SK-N-MC (cell line): ENCODE data around the gene IFI16.
"Not testable (repeated sequence)": the region's sequence is repeated elsewhere in the genome, so short reads cannot be mapped to it uniquely, and the experiment has no call there.

ENCODE experiments used
- DNase-seq: peaks from one replicate; pipeline ENCODE4 v3.0.0-alpha.2; 2011; ENCODE audit warnings: low read depth, low spot score
- H3K27ac ChIP-seq: fragments of 200-600 bp; sonication (generic); 2 replicates; pipeline ENCODE4 v1.5.1; 2016; ENCODE audit warnings: mixed run types
- H3K36me3 ChIP-seq: fragments of 200-600 bp; sonication (generic); 2 replicates; pipeline ENCODE4 v1.6.1; 2017; ENCODE audit warnings: antibody characterized with exemption, low read length, mixed read lengths; ENCODE audit not compliant: insufficient read depth
- H3K4me3 ChIP-seq: fragments of 200-600 bp; sonication (generic); 2 replicates; pipeline ENCODE4 v1.5.1; 2016
- H3K9ac ChIP-seq: fragments of 200-600 bp; sonication (generic); 2 replicates; pipeline ENCODE4 v1.8.0; 2017; ENCODE audit warnings: mixed run types, mixed read lengths; ENCODE audit not compliant: insufficient read length
- H3K9me3 ChIP-seq: fragments of 200-600 bp; sonication (generic); 2 replicates; pipeline ENCODE4 v1.6.1; 2017; ENCODE audit warnings: low read depth, mild to moderate bottlenecking, antibody characterized with exemption, low read length, moderate library complexity, mixed read lengths
- EZH2 ChIP-seq: fragments of 200-600 bp; sonication (generic); IDR thresholded peaks from one replicate; pipeline ENCODE4 v1.6.1; 2017; ENCODE audit warnings: antibody characterized with exemption
- FOXP2 ChIP-seq: optimal IDR thresholded peaks from 2 replicates; pipeline ENCODE3; 2011; ENCODE audit warnings: mild to moderate bottlenecking, moderate library complexity; ENCODE audit not compliant: insufficient read depth; ENCODE audit errors: extremely low read length, control extremely low read depth
- POLR2AphosphoS5 ChIP-seq: IDR thresholded peaks from 2 replicates; pipeline ENCODE4 v1.6.1; 2012; ENCODE audit warnings: mild to moderate bottlenecking, low read depth, low read length, borderline replicate concordance

The IFI16 gene

GRCh38 chr1:159000625-159001024, 9.1 kb upstream of the IFI16 start:
- Histone ChIP-seq H3K27ac (peak overlapping the region; percentile 97), H3K9ac (peak overlapping the region; percentile 76), H3K36me3 (no peaks in the 10 kb centered on the region), H3K4me3 (peak overlapping the region; percentile 91), H3K9me3 (no peaks in the 10 kb centered on the region)
- TF ChIP-seq EZH2: no peak
- no peak for TF ChIP-seq FOXP2
- TF ChIP-seq POLR2AphosphoS5: no peak
- DNase-seq: no peak

- no peak overlapping the region for H3K27ac ChIP-seq
- H3K4me3 ChIP-seq: no peak overlapping the region
- no peaks in the 10 kb centered on the region for H3K9me3 ChIP-seq
- TF ChIP-seq FOXP2 (no peak), POLR2AphosphoS5 (no peak), EZH2 (no peak)
- H3K36me3 ChIP-seq: no peaks in the 10 kb centered on the region
- DNase-seq: no peak
- H3K9ac ChIP-seq: no peak overlapping the region
Measured at GRCh38 chr1:159005161-159005560, 4.5 kb upstream of the IFI16 start.

- Histone ChIP-seq H3K4me3 (peak overlapping the region; percentile 52; the same call in 1 of the 2 replicates), H3K9me3 (no peaks in the 10 kb centered on the region), H3K36me3 (no peaks in the 10 kb centered on the region), H3K27ac (no peak overlapping the region), H3K9ac (no peak overlapping the region)
- no peak for DNase-seq
- TF ChIP-seq FOXP2: no peak
- TF ChIP-seq POLR2AphosphoS5: no peak
- TF ChIP-seq EZH2: no peak
Measured at GRCh38 chr1:159005676-159006075, 4.0 kb upstream of the IFI16 start.

GRCh38 chr1:159006210-159006807, 3.4 kb upstream of the IFI16 start:
- not testable (repeated sequence) for H3K27ac ChIP-seq, DNase-seq, H3K36me3 ChIP-seq, H3K9ac ChIP-seq, H3K9me3 ChIP-seq, H3K4me3 ChIP-seq

- Histone ChIP-seq H3K9me3 (no peaks in the 10 kb centered on the region), H3K4me3 (no peak overlapping the region), H3K36me3 (no peaks in the 10 kb centered on the region), H3K27ac (no peak overlapping the region), H3K9ac (no peak overlapping the region)
- DNase-seq: no peak
- TF ChIP-seq FOXP2: no peak
- no peak for TF ChIP-seq POLR2AphosphoS5
- TF ChIP-seq EZH2: no peak
Measured at GRCh38 chr1:159007726-159008125, 2.0 kb upstream of the IFI16 start.

GRCh38 chr1:159008744-159009188, 941 bp upstream of the IFI16 start:
- DNase-seq: no peak
- no peak overlapping the region for H3K9ac ChIP-seq

GRCh38 chr1:159009287-159009686, 420 bp upstream of the IFI16 start:
- Histone ChIP-seq H3K27ac (peak overlapping the region; percentile 98), H3K9ac (peak overlapping the region; percentile 95), H3K36me3 (peaks cover 2% of the 10 kb centered on the region; the same call in 1 of the 2 replicates), H3K9me3 (no peaks in the 10 kb centered on the region), H3K4me3 (peak overlapping the region; percentile 90)
- DNase-seq: no peak
- no peak for TF ChIP-seq POLR2AphosphoS5
- no peak for TF ChIP-seq EZH2
- TF ChIP-seq FOXP2: no peak

More at GRCh38 chr1:159008744-159009188, 941 bp upstream of the IFI16 start:
- H3K27ac ChIP-seq: no peak overlapping the region
- no peak for TF ChIP-seq EZH2
- no peak for TF ChIP-seq POLR2AphosphoS5
- no peak for TF ChIP-seq FOXP2
- no peaks in the 10 kb centered on the region for H3K9me3 ChIP-seq
- no peaks in the 10 kb centered on the region for H3K36me3 ChIP-seq
- H3K4me3 ChIP-seq: no peak overlapping the region

- Histone ChIP-seq H3K9ac (peak overlapping the region; percentile 95), H3K4me3 (peak overlapping the region; percentile 90), H3K36me3 (peaks cover 12% of the 10 kb centered on the region), H3K9me3 (no peaks in the 10 kb centered on the region), H3K27ac (peak overlapping the region; percentile 98)
- TF ChIP-seq FOXP2: no peak
- TF ChIP-seq EZH2: no peak
- no peak for TF ChIP-seq POLR2AphosphoS5
- DNase-seq: no peak
Measured at GRCh38 chr1:159010391-159010790, 684 bp downstream of the IFI16 start.

GRCh38 chr1:159011001-159011400, 1.3 kb downstream of the IFI16 start:
- 0 out of 2 replicates have a peak overlapping the region, but pooled peaks have one; percentile 98 for H3K27ac ChIP-seq
- H3K9ac ChIP-seq: peak overlapping the region; percentile 95
- peak overlapping the region; percentile 90 for H3K4me3 ChIP-seq
- DNase-seq, H3K9me3 ChIP-seq: not testable (repeated sequence)
- peaks cover 18% of the 10 kb centered on the region for H3K36me3 ChIP-seq
